Purkinje cell (primary cell): ENCODE results near the gene UTP14A. TPM values are rescaled to one million over a fixed set of nuclear protein-coding genes. Genes with fewer than 3 reads are reported as not detected.

Experiments
- polyA plus RNA-seq: library from polyadenylated mRNA; unstranded; fragments of >200 nt; fragmentation: Nextera tagmentation; gene quantifications from 2 replicates; pipeline ENCODE4 v1.2.1, GENCODE V29; 2014

UTP14A gene, protein sequence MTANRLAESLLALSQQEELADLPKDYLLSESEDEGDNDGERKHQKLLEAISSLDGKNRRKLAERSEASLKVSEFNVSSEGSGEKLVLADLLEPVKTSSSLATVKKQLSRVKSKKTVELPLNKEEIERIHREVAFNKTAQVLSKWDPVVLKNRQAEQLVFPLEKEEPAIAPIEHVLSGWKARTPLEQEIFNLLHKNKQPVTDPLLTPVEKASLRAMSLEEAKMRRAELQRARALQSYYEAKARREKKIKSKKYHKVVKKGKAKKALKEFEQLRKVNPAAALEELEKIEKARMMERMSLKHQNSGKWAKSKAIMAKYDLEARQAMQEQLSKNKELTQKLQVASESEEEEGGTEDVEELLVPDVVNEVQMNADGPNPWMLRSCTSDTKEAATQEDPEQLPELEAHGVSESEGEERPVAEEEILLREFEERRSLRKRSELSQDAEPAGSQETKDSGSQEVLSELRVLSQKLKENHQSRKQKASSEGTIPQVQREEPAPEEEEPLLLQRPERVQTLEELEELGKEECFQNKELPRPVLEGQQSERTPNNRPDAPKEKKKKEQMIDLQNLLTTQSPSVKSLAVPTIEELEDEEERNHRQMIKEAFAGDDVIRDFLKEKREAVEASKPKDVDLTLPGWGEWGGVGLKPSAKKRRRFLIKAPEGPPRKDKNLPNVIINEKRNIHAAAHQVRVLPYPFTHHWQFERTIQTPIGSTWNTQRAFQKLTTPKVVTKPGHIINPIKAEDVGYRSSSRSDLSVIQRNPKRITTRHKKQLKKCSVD
- 5.0 and 6.4 TPM in 2 replicates for polyA plus RNA-seq

GRCh38 chrX:129905787-129906580 is at the start of gene UTP14A:
Gene UTP14A, plus strand, starts transcription at chrX:129906164. Its CDS starts 47 bp downstream, at chrX:129906211.

Other genes with a start within 250 kb of the UTP14A start
- gene XPNPEP2, start 167.2 kb upstream of the UTP14A start, polyA plus RNA-seq = not detected in 2 replicates
- gene SASH3, start 126.2 kb upstream of the UTP14A start, polyA plus RNA-seq = not detected in 2 replicates
- gene ZDHHC9, start 62.3 kb upstream of the UTP14A start, polyA plus RNA-seq = 13.2 and 18.5 TPM in 2 replicates
- 0.18 and 0.24 TPM in 2 replicates for gene BCORL1, start 76.5 kb downstream of the UTP14A start, polyA plus RNA-seq
- gene ELF4, start 204.3 kb downstream of the UTP14A start, polyA plus RNA-seq = not detected in 2 replicates